NCI-H510A (cell line): ENCODE data around the gene VIL1.

Source experiments
- DNase-seq: peaks from one replicate; lab custom pipeline; 2025; lab: John Stamatoyannopoulos, UW

VIL1 gene

GRCh38 chr2:218418717-218419458, at the start of gene VIL1:
Gene VIL1, plus strand, starts transcription at chr2:218419123. Its CDS starts 4,656 bp downstream, at chr2:218423779.
- peak; percentile 83 for DNase-seq

GRCh38 chr2:218369330-218369729, 49.6 kb upstream of the VIL1 start:
- peak; percentile 60 for DNase-seq

GRCh38 chr2:218370410-218371063, 48.4 kb upstream of the VIL1 start:
- DNase-seq: no peak

GRCh38 chr2:218371983-218372350, 47.0 kb upstream of the VIL1 start:
- no peak for DNase-seq

- no peak for DNase-seq
Measured at GRCh38 chr2:218374795-218375194, 44.1 kb upstream of the VIL1 start.

- no peak for DNase-seq
Measured at GRCh38 chr2:218375212-218375611, 43.7 kb upstream of the VIL1 start.

GRCh38 chr2:218378053-218378452, 40.9 kb upstream of the VIL1 start:
- DNase-seq: no peak

- DNase-seq: no peak
Measured at GRCh38 chr2:218381916-218382366, 37.0 kb upstream of the VIL1 start, which contains the start of gene SLC11A1. Gene SLC11A1, plus strand, starts transcription at chr2:218382273. Its CDS starts 96 bp downstream, at chr2:218382369.

GRCh38 chr2:218382785-218383184, 36.1 kb upstream of the VIL1 start:
- no peak for DNase-seq

- no peak for DNase-seq
Measured at GRCh38 chr2:218383892-218384519, 34.9 kb upstream of the VIL1 start.

- DNase-seq: no peak
Measured at GRCh38 chr2:218384975-218385374, 33.9 kb upstream of the VIL1 start.

GRCh38 chr2:218386505-218387368, 32.2 kb upstream of the VIL1 start:
- DNase-seq: no peak

- DNase-seq: peak; percentile 87
Measured at GRCh38 chr2:218387369-218388194, 31.3 kb upstream of the VIL1 start.

- no peak for DNase-seq
Measured at GRCh38 chr2:218389333-218390150, 29.4 kb upstream of the VIL1 start.

GRCh38 chr2:218391202-218391601, 27.7 kb upstream of the VIL1 start:
- no peak for DNase-seq

- DNase-seq: no peak
Measured at GRCh38 chr2:218392459-218392858, 26.5 kb upstream of the VIL1 start.

GRCh38 chr2:218392891-218393462, 25.9 kb upstream of the VIL1 start:
- DNase-seq: no peak

- DNase-seq: no peak
Measured at GRCh38 chr2:218393750-218394290, 25.1 kb upstream of the VIL1 start.

- no peak for DNase-seq
Measured at GRCh38 chr2:218394298-218395089, 24.4 kb upstream of the VIL1 start.
